ENCODE data around the gene BTBD16. TPM values are rescaled to one million over a fixed set of nuclear protein-coding genes. Genes with fewer than 3 reads are reported as not detected.

The BTBD16 gene
- total RNA-seq, 1 donor, result not detected

DNA sequence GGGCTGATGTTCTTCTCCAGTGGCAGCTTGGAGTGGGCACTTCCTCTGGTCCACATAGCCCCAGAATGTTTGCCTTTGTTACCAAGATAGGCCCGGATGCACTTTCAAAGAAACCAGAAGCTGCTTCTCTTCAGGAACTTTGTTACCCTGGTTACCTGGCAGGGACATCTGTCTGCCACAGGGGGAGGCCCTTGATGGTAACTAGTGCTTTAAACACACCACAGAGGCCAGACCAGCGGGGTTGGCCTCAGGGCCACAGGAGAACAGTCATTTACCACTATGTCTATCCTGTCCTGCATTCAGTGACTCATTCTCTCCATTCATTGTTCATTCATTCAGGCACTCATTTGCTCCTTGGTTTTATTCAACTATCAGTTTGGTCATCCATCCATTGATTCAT, 91.5 kb downstream of the BTBD16 start:
- DNase-seq (ENCODE audit: low read depth in 2 of 3, low spot score in 2 of 3), result no peak

DNA sequence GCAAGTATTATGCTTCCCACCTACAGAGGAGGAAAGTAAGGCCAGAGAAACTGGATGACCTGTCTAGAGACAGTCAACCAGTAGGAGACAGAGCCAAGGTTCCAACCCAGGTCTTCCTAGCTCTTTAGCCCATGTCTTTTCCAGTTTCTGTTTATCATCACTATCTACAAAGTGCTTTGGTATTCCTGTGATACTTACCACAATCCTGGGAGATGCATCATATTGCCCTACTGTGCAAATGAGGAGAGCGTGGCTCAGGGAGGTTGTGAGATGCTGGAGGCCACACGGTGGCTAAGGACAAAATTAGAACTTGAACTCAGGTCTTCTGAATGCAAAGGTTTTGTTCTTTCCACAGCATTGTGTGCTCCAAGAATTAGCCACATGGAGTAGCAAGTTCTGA, 92.2 kb downstream of the BTBD16 start:
- no peak for DNase-seq (ENCODE audit: low read depth in 2 of 3, low spot score in 2 of 3)

DNA sequence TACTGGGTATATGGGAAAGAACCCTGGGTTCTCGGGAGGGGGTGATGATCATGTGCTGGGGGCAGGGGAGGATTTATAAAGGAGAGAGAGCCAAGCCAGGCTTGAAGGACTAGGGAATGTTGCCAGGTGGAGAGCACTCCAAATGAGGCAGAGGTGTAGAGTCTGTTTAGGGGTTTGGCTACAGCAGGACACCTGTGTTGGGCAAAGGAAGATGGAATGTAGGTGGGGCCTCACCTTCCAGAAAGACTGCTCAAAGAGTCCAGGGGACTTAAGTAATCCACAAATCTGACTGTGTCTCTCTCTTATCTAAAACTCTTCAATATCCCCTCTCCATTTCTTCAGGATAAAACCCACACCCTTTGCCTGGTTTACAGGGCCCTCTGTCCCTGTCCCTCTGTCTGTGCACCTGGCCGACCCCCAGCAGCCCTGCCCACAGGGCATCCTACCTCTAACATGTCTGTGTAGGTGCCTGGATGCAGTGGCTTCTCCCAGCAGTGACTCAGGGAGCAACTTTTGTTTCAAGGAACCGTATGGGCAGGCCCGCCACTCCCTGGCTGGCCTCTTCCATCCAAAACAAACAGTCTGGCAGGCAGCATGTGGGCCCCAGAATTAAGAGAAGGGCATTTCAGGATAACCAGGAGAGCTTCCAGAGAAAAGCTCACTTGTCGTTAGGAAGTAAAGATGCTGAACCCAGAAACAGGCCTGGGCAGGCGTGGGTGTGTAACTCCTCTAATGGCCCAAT, 92.8 kb downstream of the BTBD16 start:
- no peak for DNase-seq (ENCODE audit: low read depth in 2 of 3, low spot score in 2 of 3)

DNA sequence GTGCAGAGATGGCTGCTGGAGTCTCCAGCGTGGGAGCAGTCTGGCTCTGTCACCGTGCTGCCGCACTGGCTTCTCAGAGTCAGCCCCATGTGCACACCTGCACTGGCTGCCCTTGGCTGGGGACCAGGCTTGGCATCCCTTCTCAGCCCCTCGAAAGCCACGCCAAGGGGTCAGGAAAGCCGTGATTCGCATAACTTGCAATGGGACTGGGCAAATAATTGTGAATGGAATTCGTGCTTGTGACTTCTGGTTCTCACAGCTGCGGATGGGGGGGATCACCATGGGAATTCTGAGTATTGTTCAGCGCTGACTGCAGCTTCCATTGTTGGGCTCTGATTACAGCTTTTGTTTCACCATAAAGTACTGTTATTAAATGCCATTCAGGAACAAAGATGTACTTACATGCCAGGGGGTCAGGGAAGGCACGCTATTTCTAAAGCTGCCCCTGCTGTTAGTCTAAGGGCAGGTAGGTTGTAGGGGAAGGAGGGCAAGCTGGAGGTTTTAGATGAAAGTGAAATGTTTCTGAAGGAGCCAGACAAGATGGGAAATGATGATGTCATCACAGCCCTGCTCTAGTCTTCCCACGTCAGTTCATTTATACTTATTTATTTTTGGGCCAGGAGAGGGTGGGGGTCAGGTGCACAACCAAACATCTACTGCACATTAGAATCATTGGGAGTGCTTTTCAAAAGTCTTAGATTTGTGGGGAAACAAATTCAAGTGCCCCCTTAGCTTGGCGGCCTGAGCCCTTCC, 97.6 kb downstream of the BTBD16 start:
- DNase-seq (ENCODE audit: low read depth in 2 of 3, low spot score in 2 of 3), result no peak

DNA sequence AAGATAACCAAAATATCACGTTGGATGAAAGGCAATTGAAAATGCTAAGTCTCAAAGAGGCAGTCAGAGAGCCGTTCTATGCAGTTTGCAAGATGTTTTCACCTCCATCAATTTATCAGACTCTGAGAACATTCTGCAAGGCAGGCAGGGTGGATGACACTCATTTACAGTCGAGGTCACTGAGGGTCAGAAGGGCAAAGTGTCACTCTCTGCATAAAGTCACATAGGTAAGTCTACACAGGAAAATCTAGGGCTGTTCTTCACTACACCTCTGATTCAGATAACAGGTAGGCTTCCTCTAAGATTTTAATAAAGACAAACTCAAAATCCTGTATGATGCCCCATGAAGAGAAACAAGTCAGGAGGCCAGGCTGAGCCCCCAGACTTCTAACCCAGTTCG, 102.0 kb downstream of the BTBD16 start:
- no peak for DNase-seq (ENCODE audit: low read depth in 2 of 3, low spot score in 2 of 3)

DNA sequence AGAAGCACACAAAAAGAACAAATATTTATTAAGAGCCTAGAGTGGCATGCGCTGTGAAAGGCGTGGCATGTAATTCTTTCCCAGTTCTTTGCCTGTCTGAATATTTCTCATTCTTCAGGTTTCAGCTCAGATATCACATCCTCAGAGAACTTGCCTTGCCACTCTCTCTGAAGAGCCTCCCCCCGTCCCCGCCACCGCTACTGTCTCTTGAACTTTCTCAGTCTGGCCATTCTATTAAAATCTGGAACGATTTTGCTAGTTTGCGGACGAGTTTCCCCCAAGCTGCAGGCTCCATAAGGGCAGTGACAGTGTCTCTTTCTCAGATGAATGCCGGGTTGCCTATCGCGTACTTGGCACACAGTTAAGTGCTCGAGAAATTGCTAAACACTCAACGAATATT, 102.6 kb downstream of the BTBD16 start:
- peak in 1 of 3 donors; percentile 5 for DNase-seq (ENCODE audit: low read depth in 2 of 3, low spot score in 2 of 3)

DNA sequence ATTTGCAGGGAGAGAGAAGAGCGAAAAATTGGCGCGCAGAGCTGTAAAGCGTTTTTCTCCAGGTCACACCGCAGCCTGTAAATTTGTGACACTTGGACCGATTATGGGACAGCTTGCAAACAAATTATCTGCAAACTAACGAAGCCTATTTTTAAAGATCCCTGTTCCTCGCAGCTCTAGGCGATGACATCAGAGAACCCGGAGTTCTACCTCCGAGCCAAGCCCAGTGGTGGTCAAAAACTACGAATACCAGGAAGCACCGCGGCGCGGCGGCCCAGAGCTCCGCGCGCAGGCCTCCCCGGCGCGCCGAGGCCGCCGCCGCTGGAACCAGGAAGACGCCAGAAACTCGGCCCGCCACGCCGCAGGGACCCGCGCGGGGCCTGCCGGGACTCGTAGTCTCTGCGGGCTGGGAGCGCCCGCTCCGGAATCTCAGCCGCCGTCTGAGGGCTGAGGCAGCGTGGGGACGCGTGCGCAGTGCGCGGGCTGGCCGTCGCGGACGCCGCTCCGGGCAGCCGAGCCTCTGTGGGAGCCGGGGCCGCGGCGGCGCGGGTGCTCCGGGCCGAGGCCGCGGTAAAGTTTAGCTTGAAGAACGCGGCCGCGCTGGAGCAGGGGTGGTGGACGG, 103.3 kb downstream of the BTBD16 start, which contains the start of gene PLEKHA1:
Gene PLEKHA1 (plus strand): TSS at position 472 of the 622 bp plus-strand sequence. CDS start 18,493 bp downstream, outside the sequence.
- peak; percentile 86 to 93 (median 89) for DNase-seq (ENCODE audit: low read depth in 2 of 3, low spot score in 2 of 3)

DNA sequence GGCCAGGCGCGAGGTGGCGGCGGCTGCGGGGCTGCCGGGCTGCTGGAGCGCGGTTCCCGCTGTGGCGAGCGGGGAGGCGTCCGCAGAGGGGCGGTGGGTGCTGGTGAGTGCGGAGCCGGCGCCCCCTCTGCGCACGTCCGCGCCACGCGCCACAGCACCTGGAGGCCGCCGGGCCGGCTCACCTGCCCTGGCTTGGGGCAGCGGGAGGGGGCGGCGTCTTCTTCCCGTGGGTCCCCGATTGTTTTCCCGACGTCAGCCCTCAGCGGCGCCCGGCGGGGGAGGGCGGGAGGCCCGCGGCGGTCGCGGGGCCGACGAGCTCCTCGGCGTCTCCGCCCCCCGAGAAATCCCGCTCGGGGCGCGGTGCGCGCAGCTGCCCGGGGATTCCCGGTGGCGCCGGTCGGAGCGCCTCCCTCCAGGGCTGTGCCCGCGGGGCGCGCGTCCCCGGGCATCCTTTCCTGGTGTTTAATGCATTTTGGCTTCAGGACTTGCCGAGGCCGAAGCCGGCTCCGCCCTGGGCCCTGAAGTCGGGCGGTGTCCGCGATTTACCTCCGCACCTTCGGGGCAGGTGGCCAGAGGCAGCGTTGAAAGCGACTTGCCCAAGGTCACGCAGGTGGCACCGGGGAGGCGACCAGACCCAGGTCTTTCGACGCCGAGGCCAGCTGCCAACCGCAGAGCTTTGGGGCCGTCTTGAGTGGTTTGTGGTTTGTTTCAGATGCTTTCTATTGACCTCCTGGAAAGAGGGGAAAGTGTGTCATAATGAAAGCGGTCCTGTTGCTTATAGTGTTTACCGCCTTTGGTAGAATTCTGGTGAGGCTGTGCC, 104.0 kb downstream of the BTBD16 start:
- DNase-seq (ENCODE audit: low read depth in 2 of 3, low spot score in 2 of 3), result peak; percentile 51 to 70 (median 65)

DNA sequence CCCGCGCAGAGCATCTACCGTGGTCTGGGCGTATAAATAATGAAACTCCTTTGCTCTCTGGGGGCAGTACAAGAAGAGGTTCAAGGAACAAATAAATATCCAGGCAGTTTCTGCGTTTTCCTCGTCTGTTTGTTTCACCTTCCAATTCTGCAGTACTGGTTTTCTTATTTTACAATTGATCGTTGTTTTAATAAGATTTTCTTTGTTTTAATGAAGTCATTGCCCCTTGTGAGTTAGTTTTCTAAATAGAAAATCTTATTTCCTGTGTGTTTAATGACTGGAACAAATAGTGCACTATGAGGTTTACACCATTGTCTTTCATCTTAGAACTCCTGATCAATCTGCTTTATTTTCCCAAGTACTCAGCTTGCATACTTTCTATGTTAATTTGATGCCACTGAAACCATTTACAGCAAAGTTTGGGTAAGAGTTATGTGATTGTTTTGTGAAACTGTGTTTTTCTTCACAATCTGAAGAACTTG, 104.6 kb downstream of the BTBD16 start:
- DNase-seq (ENCODE audit: low read depth in 2 of 3, low spot score in 2 of 3), result no peak

DNA sequence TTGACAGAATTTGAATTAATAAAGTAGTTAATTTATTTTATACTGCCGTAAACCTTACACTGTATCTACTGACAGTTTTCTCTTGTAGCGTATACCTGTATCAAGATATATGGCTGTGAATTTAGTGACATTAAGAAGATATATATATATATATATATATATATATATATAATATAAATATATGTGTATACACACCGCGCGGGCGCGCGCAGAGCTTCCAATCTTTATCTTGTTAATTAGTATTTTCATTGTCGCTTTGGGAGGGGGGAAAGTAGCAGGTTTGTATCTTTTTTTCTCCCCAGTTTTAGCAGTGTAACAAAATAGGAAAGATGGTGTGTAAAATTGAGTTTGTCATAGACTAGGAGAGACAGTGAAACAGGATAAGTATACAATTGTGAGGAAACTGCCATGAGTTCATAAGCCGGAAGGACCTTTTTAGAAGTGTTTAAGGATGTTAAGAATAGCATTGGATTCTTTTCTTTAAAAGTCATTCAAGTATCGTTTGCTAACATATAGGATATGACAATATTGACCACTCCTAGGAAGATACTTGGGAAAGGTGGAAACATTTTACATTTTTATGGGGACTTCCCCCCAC, 105.4 kb downstream of the BTBD16 start:
- no peak for DNase-seq (ENCODE audit: low read depth in 2 of 3, low spot score in 2 of 3)

DNA sequence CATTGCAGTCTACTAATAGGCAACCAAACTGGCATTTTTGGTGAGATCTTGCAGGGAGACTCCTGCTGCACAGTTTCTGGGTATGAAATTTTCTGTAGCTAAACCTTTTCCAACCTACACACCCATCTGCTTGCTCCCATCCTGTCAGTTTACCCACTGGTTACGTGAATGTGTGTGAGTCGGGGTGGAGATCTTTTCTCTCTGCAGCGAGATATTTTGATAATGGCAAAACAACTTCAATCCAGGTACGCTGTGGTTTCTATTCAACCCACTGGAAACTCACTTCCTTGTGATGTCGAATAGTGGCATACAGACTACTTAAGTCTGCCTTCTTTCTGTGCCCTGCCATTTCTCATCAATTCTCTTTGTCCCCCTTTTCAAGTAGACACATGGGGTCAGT, 107.9 kb downstream of the BTBD16 start:
- no peak for DNase-seq (ENCODE audit: low read depth in 2 of 3, low spot score in 2 of 3)

DNA sequence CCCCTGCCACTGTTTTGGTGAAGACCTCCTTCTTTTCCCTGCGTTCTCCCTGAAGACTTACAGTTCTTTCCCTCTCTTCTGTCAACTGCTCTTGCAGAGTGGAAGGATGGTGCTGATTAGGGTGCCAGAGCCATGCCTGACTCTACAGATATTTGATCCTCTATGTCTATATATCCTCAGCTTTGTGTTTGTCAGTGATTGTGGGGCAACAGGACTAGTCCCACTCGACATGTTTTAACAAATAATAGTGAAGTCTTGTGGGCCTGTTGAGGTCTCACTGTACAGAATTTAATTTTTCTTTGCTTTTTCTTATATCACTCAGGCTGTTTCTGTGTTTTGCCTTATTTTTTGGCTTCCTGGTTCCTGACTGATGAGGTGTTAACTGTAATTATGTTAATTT, 108.4 kb downstream of the BTBD16 start:
- no peak for DNase-seq (ENCODE audit: low read depth in 2 of 3, low spot score in 2 of 3)

DNA sequence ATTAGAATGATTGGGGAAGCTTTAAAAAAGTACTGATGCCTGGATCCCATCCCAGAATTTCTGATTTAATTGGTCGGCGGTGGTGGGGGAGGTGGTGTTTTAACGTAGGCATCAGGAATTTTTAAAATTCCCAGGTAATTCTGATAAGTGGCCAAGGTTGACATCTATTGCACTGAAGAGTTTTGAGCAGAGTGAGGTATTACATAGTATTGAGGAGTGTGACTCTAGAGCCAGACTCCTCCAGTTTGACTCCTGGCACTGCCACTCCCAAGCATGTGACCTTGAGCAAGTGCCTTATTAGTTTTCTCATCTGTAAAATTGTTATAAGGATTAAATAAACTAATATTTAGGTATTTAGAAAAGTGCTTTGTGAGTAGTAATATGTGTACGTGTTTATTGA, 109.6 kb downstream of the BTBD16 start:
- DNase-seq (ENCODE audit: low read depth in 2 of 3, low spot score in 2 of 3), result no peak

DNA sequence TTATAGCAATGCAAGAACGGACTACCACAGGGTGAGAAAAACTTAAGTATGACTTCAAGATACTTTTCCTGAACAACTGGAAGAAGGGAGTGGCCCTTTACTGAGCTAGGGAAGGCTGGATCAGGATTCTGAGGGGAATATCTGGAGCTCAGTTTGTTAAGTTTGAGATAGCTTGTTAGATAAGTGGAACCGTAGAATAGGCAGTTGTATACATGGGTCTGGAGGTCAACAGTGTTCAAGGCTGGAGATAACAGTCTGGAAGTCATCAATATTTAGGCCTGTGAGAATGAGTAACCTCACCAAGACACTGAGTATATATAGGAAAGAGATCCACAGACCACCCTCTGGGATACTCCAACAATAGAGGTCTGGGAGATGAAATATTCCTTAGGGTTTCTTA, 110.6 kb downstream of the BTBD16 start:
- no peak for DNase-seq (ENCODE audit: low read depth in 2 of 3, low spot score in 2 of 3)

DNA sequence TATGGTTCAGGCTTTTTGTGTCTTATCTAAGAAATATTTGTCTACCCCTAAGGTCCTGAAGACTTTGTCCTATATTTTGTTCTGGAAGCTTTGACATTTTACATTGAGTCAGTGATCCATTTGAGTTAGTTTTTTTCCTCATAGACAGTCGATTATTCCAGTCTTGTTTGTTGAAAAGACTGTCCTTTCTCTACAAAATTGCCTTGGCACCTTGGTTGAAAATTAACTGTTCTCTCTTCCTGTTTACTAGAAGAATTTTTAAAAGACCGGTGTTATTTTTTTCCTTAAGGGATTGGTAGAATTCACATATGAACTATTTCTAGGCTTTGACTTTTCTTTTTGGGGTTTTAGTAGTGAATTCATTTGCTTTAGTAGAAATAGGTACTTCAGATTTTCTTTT, 115.4 kb downstream of the BTBD16 start:
- no peak for DNase-seq (ENCODE audit: low read depth in 2 of 3, low spot score in 2 of 3)

DNA sequence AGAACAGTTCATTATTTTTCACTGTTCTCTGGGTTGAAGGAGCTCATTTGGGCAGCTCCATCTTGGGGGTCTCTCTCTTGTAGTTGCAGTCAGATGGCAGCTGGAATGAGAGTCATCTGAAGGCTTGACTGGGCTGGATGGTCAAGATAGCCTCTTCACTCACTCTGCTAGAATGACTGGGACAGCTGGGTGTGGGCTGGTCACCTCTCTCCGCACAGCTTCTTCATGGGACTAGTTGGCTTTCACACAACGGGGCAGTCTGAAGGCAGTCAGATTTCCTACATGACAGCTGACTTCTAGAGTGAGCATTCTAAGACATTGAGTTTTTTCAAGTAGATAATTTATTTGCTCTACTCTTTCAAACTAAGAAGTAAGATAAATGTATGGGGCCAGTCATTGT, 116.5 kb downstream of the BTBD16 start:
- no peak for DNase-seq (ENCODE audit: low read depth in 2 of 3, low spot score in 2 of 3)

Measured in hematopoietic multipotent progenitor cell (in vitro differentiated cells).